Measurements from ENCODE around the gene PPIE.
"Not testable (repeated sequence)": the region's sequence is repeated elsewhere in the genome, so short reads cannot be mapped to it uniquely, and the experiment has no call there.

Gene PPIE

GRCh38 chr1:39788758-39789570, 50.3 kb downstream of the PPIE start, which contains the start of gene BMP8B:
Gene BMP8B (minus strand): TSS chr1:39788865. CDS start chr1:39788485, 380 bp downstream.
- Histone ChIP-seq H3K27me3 (ENCODE audit: insufficient read depth, low read length) (peaks cover 25% of the 10 kb centered on the region), H3K4me3 (ENCODE audit: low read depth, low read length) (peak within 1 kb of the TSS; percentile 68), H3K27ac (ENCODE audit: low read depth, low read length) (no peak within 1 kb of the TSS), H2AFZ (ENCODE audit: low read length, unreplicated experiment) (no peak within 1 kb of the TSS), H3K79me2 (ENCODE audit: control insufficient read depth, insufficient read depth, low read length, unreplicated experiment) (no peaks in the 10 kb centered on the region), H3K36me3 (ENCODE audit: insufficient read depth, low read length) (no peaks in the 10 kb centered on the region), H3K4me1 (ENCODE audit: control insufficient read depth, insufficient read depth, low read length, unreplicated experiment) (peaks cover 4% of the 10 kb centered on the region)

DNA sequence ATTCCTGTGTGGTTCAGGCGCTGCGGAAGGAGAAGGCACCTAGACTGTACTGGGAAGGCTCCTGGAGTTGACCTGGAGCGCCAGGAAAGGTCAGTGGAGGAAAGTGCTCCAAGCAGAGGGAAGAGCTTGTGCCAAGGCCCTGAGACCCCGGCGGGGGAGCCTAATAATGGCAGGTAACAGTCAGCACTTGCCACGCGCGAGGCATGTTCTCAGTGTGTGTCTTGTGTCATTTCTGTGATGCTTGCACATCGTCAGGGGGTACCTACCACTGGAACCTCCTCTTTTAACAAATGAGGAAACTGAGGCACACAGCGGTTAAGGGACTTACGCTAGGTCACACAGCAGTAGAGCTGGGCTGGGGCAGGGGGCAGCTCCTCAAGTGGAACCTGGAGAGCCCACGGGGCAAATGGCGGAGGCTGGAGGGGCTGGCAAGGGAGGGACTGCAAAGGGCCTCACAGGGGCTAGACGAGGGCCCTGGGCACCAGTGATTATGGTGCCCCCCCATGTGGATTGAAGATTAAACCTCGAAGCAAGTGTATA, 51.0 kb downstream of the PPIE start:
- Histone ChIP-seq H3K4me1 (ENCODE audit: control insufficient read depth, insufficient read depth, low read length, unreplicated experiment) (peaks cover 4% of the 10 kb centered on the region), H3K27ac (ENCODE audit: low read depth, low read length) (no peak overlapping the region), H3K4me3 (ENCODE audit: low read depth, low read length) (peak overlapping the region; percentile 68; the same call in 1 of the 2 replicates), H3K79me2 (ENCODE audit: control insufficient read depth, insufficient read depth, low read length, unreplicated experiment) (no peaks in the 10 kb centered on the region), H3K27me3 (ENCODE audit: insufficient read depth, low read length) (peaks cover 25% of the 10 kb centered on the region), H3K36me3 (ENCODE audit: insufficient read depth, low read length) (no peaks in the 10 kb centered on the region), H2AFZ (ENCODE audit: low read length, unreplicated experiment) (no peak overlapping the region)

DNA sequence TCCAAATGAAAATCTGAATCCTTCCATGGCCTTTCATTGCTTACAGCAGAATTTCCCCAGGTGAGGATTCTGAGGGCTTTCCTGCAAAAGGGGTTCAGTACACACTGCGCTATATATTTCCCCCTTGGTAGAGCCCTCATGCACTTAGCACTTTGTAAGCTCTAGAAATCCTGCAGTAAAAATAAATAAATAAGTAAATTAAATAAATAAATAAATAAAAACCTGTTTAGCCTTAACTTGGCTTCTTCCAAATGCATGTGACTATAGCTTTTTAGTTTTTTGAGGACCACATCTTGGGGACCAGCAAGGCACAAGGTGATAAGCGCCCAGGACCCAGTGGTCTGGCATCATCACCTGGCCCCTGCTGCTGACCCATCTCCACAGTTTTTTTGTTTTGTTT, 53.2 kb downstream of the PPIE start:
- Histone ChIP-seq H3K4me1 (ENCODE audit: control insufficient read depth, insufficient read depth, low read length, unreplicated experiment) (no peaks in the 10 kb centered on the region), H3K36me3 (ENCODE audit: insufficient read depth, low read length) (no peaks in the 10 kb centered on the region), H2AFZ (ENCODE audit: low read length, unreplicated experiment) (no peak overlapping the region), H3K27ac (ENCODE audit: low read depth, low read length) (no peak overlapping the region), H3K79me2 (ENCODE audit: control insufficient read depth, insufficient read depth, low read length, unreplicated experiment) (no peaks in the 10 kb centered on the region), H3K4me3 (ENCODE audit: low read depth, low read length) (no peak overlapping the region), H3K27me3 (ENCODE audit: insufficient read depth, low read length) (peaks cover 25% of the 10 kb centered on the region)

DNA sequence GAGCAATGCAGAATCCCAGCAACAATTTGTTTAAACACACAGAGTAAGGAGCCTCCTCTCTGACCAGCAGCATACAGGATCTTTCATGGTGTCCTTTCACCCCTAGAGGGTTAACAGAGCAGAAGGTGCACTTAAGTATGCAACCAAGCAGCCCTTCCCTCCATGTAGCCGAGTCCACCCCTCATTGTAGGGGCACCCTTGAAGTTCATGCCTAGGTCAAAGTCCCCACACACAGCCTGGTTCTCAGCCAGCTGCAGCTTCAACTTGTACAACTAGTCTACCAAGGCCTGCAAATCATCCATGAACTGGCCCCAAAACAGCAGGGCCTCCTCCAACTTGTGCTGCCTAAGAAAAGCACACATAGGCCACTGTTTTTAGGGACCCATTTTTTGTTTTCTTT, 57.0 kb downstream of the PPIE start:
- Histone ChIP-seq H3K4me1 (ENCODE audit: control insufficient read depth, insufficient read depth, low read length, unreplicated experiment) (peaks cover 8% of the 10 kb centered on the region), H3K4me3 (ENCODE audit: low read depth, low read length) (no peak overlapping the region), H3K36me3 (ENCODE audit: insufficient read depth, low read length) (no peaks in the 10 kb centered on the region), H3K27ac (ENCODE audit: low read depth, low read length) (no peak overlapping the region), H3K27me3 (ENCODE audit: insufficient read depth, low read length) (peaks cover 3% of the 10 kb centered on the region), H3K79me2 (ENCODE audit: control insufficient read depth, insufficient read depth, low read length, unreplicated experiment) (no peaks in the 10 kb centered on the region), H2AFZ (ENCODE audit: low read length, unreplicated experiment) (no peak overlapping the region)

GRCh38 chr1:39798859-39799769, 60.4 kb downstream of the PPIE start:
- not testable (repeated sequence) for H3K4me3 ChIP-seq (ENCODE audit: low read depth, low read length); H3K4me1 ChIP-seq (ENCODE audit: control insufficient read depth, insufficient read depth, low read length, unreplicated experiment); H3K27me3 ChIP-seq (ENCODE audit: insufficient read depth, low read length); H3K36me3 ChIP-seq (ENCODE audit: insufficient read depth, low read length); H3K79me2 ChIP-seq (ENCODE audit: control insufficient read depth, insufficient read depth, low read length, unreplicated experiment)
- H3K27ac ChIP-seq (ENCODE audit: low read depth, low read length): peak overlapping the region; percentile 57; the same call in 1 of the 2 replicates
- peak overlapping the region; percentile 87 for H2AFZ ChIP-seq (ENCODE audit: low read length, unreplicated experiment)

DNA sequence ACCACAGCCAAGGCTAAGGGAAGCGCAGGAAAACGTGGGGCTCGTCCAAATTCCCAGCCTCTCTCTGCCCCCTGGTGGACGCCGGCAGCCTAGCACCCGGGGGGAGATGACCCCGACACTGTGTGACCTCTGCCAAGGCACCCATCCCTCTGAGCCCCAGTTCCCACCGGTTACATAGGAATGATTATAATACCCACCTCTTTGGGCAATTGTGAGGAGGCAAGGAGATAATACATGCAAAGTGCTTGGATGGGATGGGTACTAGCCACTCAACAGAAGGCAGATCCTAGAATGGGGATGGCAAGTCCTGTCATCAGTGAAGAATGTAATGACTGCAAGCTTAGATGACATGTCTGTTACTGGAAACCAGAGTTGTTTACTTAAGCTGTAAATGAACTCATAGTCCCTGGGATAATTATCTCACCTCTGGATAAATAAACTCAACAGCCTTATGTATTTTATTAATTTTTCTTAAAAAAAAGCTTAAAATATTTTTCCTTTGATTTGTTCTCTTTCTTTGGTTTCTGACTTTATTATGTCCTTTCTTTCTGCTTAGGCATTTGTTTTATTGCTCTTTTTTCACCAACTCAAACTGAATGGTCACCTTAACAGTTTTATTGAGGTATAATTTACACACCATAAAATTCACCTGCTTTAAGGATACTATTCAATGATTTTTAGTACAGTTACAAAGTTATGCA, 61.2 kb downstream of the PPIE start:
- Histone ChIP-seq H2AFZ (ENCODE audit: low read length, unreplicated experiment) (no peak overlapping the region), H3K27ac (ENCODE audit: low read depth, low read length) (peak overlapping the region; percentile 57)

DNA sequence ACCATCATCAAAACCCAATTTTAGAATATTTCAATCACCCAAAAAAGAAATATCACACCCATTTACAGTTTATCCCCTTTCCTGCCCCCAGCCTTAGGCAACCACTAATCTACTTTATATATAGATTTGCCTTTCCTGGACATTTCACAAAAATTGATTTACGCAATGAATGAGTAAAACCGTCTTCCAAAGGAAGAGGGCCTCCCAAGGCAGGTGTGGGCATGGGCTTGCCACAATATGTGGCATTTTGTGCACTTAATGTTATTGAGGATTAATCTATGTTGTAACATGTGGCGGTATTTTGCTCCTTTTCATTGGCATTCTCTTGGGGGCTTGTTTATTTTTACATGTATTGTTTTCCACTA, 61.8 kb downstream of the PPIE start:
- Histone ChIP-seq H2AFZ (ENCODE audit: low read length, unreplicated experiment) (no peak overlapping the region), H3K36me3 (ENCODE audit: insufficient read depth, low read length) (no peaks in the 10 kb centered on the region), H3K27me3 (ENCODE audit: insufficient read depth, low read length) (no peaks in the 10 kb centered on the region), H3K4me1 (ENCODE audit: control insufficient read depth, insufficient read depth, low read length, unreplicated experiment) (peaks cover 8% of the 10 kb centered on the region), H3K4me3 (ENCODE audit: low read depth, low read length) (no peak overlapping the region), H3K79me2 (ENCODE audit: control insufficient read depth, insufficient read depth, low read length, unreplicated experiment) (no peaks in the 10 kb centered on the region), H3K27ac (ENCODE audit: low read depth, low read length) (peak overlapping the region; percentile 57)

More for the DNA sequence above, 61.2 kb downstream of the PPIE start:
- no peaks in the 10 kb centered on the region for H3K36me3 ChIP-seq (ENCODE audit: insufficient read depth, low read length)
- H3K79me2 ChIP-seq (ENCODE audit: control insufficient read depth, insufficient read depth, low read length, unreplicated experiment): no peaks in the 10 kb centered on the region
- peaks cover 8% of the 10 kb centered on the region for H3K4me1 ChIP-seq (ENCODE audit: control insufficient read depth, insufficient read depth, low read length, unreplicated experiment)
- H3K27me3 ChIP-seq (ENCODE audit: insufficient read depth, low read length): no peaks in the 10 kb centered on the region
- 0 out of 2 replicates have a peak overlapping the region, but pooled peaks have one; percentile 18 for H3K4me3 ChIP-seq (ENCODE audit: low read depth, low read length)

DNA sequence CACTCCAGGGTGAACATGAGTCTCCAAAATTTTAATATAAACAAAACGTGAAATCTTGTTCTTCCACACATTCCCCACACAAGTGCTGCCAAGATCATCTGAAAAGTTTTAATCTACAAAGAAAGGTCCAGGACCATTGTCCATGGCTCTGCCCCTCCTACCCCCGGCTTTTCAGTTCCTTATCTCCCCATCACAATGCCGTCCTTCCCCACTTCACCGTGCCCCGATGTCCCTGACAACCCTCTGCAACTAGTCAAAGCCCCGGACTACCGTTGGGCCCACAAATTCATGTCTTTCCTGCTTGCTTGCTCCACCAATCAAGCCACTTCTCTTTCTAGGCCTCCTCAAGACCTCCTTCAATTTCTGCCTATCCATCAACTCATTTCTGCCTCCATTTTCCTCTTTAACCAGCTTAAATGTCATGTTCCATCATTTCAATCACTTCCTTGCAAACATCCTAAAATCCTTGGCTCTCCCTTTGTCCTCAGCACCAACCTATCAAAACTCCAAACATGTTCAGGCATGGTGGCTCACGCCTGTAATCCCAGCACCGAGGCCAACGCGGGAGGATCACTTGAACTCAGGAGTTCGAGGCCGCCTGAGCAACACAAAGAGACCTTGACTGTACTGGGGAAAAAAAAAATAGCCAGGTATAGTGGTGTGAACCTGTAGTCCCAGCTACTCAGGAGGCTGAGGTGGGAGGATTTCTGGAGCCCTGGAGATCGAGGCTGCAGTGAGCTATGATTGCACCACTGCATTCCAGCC, 64.0 kb downstream of the PPIE start:
- Histone ChIP-seq H3K79me2 (ENCODE audit: control insufficient read depth, insufficient read depth, low read length, unreplicated experiment) (no peaks in the 10 kb centered on the region), H2AFZ (ENCODE audit: low read length, unreplicated experiment) (no peak overlapping the region), H3K27me3 (ENCODE audit: insufficient read depth, low read length) (no peaks in the 10 kb centered on the region), H3K27ac (ENCODE audit: low read depth, low read length) (no peak overlapping the region), H3K36me3 (ENCODE audit: insufficient read depth, low read length) (no peaks in the 10 kb centered on the region), H3K4me1 (ENCODE audit: control insufficient read depth, insufficient read depth, low read length, unreplicated experiment) (peaks cover 8% of the 10 kb centered on the region), H3K4me3 (ENCODE audit: low read depth, low read length) (no peak overlapping the region)

DNA sequence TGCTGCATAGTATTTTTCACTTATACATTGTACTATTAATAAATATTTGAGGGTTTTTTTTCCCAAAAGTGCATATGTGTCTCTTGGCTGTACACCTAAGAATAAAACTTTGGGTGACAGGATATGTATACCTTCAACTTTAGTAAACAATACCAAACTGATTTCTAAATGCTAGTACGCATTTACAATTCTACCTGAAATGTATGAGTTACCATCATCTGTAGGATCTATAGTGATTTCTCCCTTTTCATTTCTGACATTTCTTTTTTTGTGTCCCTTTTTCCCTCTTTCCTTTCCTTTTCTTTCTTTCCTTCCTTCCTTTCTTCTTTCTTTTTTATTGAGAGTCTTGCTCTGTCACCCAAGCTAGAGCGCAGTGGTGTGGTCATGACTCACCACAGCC, 66.7 kb downstream of the PPIE start:
- H3K79me2 ChIP-seq (ENCODE audit: control insufficient read depth, insufficient read depth, low read length, unreplicated experiment): no peaks in the 10 kb centered on the region
- peaks cover 2% of the 10 kb centered on the region for H3K4me1 ChIP-seq (ENCODE audit: control insufficient read depth, insufficient read depth, low read length, unreplicated experiment)
- no peak overlapping the region for H3K4me3 ChIP-seq (ENCODE audit: low read depth, low read length)
- H2AFZ ChIP-seq (ENCODE audit: low read length, unreplicated experiment): no peak overlapping the region
- no peaks in the 10 kb centered on the region for H3K36me3 ChIP-seq (ENCODE audit: insufficient read depth, low read length)
- no peaks in the 10 kb centered on the region for H3K27me3 ChIP-seq (ENCODE audit: insufficient read depth, low read length)
- no peak overlapping the region for H3K27ac ChIP-seq (ENCODE audit: low read depth, low read length)
